WI38 (cell line): ENCODE results near the gene RASL10A.
"Not testable (repeated sequence)": the region's sequence is repeated elsewhere in the genome, so short reads cannot be mapped to it uniquely, and the experiment has no call there.

Source experiments
- H3K4me3 ChIP-seq: 2 replicates; pipeline ENCODE4 v1.5.1; 2011; ENCODE audit warnings: low read depth, mild to moderate bottlenecking, control low read depth, low read length
- CTCF ChIP-seq: IDR thresholded peaks from 2 replicates; pipeline ENCODE4 v1.5.1; 2012; ENCODE audit warnings: low read depth, mild to moderate bottlenecking, control low read depth, low read length

Gene RASL10A

DNA sequence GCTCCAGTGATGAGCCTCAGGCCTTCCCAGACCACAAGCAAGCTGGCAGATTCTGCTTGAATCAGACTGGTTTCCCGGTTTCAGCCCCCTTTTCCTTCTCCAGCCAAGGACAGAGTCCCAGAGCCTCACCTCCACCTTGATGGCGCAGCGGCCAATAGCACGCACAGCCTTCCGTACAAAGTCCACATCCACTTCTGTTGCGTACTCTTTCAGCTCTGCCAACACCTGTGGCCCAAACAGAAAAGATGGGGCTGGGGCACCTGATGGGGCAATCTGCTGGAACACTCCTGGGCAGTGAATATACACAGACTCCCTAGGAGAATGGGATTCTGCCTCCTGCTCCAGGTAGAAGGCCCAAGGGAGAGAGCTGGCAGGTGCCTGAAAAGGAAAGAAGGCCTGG is 35.5 kb upstream of the RASL10A start:
- no peak for TF ChIP-seq CTCF
- no peak overlapping the region for H3K4me3 ChIP-seq

DNA sequence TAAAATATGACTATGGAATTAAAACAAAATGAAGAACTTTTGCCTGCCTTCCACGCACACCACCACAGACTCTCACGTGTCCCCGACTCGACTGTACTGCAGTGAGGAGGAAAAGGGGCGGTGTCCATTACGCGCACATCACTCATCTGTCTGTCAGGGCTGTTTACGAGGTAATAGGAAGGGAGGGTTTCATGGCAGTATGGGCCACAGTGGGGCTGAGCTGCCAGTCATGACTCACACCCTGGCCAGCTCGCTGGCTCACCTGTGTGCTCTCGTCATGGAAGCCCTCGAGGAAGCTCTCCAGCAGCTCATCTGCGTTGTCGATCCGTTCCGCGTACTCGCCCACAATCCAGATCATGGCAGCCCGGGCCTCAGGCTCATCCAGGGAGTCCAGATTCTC is 33.5 kb upstream of the RASL10A start:
- TF ChIP-seq CTCF, result no peak
- H3K4me3 ChIP-seq, result no peak overlapping the region

- TF ChIP-seq CTCF, result no peak
- H3K4me3 ChIP-seq, result no peak overlapping the region
Observed at GRCh38 chr22:29348041-29348440, 32.5 kb upstream of the RASL10A start.

- no peak overlapping the region for H3K4me3 ChIP-seq
- no peak for TF ChIP-seq CTCF
Observed at GRCh38 chr22:29346659-29347058, 31.2 kb upstream of the RASL10A start.

- H3K4me3 ChIP-seq, result no peak overlapping the region
- TF ChIP-seq CTCF, result no peak
Observed at GRCh38 chr22:29345932-29346331, 30.4 kb upstream of the RASL10A start.

DNA sequence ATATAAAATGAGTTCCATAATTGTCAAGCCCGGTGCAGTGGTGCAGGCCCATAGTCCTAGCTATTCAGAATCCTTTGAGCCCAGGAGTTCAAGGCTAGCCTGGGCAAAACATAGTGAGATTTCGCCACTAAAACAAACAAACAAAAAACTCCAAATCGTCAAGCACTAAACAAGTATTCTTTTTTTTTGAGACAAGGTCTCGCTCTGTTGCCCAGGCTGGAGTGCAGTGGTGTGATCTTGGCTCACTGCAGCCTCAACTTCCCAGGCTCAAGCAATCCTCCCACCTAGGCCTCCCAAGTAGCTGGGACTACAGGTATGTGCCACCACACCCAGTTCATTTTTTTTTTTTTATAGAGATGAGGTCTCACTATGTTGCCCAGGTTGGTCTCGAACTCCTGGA is 29.4 kb upstream of the RASL10A start:
- not testable (repeated sequence) for H3K4me3 ChIP-seq

DNA sequence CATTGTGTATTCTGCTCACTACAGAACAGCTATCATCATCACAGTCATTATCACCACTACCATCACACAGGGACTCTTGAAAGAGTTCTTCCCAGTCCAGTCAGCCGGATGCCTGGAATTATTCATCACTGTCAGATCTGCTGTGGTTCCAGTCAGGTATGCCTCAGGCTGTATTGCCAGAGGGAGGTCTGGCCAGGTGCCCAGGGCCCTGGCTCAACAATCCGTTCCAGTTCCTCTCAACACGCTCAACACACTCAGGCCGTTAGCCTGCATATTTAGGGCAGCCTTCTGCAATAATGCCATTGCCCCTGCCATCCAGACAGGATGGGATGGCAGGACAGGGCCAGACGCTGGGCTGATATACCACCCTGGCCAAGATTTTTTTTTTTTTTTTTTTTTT is 28.6 kb upstream of the RASL10A start:
- no peak overlapping the region for H3K4me3 ChIP-seq
- no peak for TF ChIP-seq CTCF

GRCh38 chr22:29343313-29343805 is 27.9 kb upstream of the RASL10A start:
- no peak overlapping the region for H3K4me3 ChIP-seq
- no peak for TF ChIP-seq CTCF
